ENCODE results near the gene FBRS. TPM values are rescaled to one million over a fixed set of nuclear protein-coding genes. Genes with fewer than 3 reads are reported as not detected.
A peak's percentile ranks its signal among the peaks of the same experiment; 100 is the strongest.

The FBRS gene
- total RNA-seq: 100 TPM

- H3K4me3 ChIP-seq (ENCODE audit: low read length): peak within 1 kb of the TSS; percentile 93
- H3K9me3 ChIP-seq (ENCODE audit: low read depth, low read length): no peaks in the 10 kb centered on the region
- no peaks in the 10 kb centered on the region for H3K27me3 ChIP-seq (ENCODE audit: insufficient read depth, low read length)
- peaks cover 48% of the 10 kb centered on the region for H3K4me1 ChIP-seq (ENCODE audit: insufficient read depth, low read length)
Observed at GRCh38 chr16:30657866-30658730, at the start of gene FBRS. Gene FBRS, plus strand, starts transcription at chr16:30658431. Its CDS starts 1,088 bp downstream, at chr16:30659519.

DNA sequence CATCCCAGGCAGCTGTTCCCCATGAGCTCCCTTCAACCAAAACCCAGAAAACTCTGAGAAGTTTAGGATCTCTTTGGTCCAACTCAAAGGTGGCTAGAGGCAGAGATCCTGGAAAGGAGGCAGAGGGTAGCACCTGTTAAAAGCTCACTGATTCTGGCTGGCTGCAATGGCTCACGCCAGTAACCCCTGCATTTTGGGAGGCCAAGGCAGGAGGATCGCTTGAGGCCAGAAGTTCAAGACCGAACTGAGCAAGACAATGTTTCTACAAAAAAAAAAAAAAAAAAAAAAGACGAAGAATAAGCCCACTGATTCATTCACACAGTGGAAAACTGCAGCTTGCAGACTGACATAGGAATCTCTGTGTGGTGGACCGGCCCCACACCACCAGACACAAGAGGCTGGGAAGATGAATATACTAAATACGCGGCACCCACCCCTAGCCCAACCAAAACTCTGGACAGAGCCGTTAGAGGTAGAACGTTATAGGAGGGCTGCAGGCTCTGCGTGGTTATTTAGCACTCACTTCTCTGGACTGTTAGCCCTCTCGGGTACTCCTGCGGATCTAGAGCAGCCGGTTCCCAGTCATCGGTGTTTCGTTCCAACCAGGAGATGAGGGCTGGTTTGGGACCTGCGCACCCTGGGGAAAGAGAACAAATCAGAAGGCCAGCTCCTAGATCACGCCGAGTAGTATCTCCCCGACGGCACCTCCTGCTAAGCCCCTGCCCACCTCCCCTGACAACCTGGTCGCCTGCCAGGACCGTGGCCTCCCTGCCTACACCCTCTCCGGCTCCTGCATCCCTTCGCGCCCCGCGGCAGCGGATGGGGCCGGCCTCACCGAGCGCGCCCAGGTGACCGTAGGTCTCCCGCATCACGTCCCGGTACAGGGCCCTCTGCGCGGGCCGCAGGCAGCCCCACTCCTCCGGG lies 49.0 kb upstream of the FBRS start:
- Histone ChIP-seq H3K27me3 (ENCODE audit: insufficient read depth, low read length) (no peaks in the 10 kb centered on the region), H3K4me3 (ENCODE audit: low read length) (peak overlapping the region; percentile 84), H3K9me3 (ENCODE audit: low read depth, low read length) (no peaks in the 10 kb centered on the region), H3K4me1 (ENCODE audit: insufficient read depth, low read length) (peaks cover 46% of the 10 kb centered on the region)

DNA sequence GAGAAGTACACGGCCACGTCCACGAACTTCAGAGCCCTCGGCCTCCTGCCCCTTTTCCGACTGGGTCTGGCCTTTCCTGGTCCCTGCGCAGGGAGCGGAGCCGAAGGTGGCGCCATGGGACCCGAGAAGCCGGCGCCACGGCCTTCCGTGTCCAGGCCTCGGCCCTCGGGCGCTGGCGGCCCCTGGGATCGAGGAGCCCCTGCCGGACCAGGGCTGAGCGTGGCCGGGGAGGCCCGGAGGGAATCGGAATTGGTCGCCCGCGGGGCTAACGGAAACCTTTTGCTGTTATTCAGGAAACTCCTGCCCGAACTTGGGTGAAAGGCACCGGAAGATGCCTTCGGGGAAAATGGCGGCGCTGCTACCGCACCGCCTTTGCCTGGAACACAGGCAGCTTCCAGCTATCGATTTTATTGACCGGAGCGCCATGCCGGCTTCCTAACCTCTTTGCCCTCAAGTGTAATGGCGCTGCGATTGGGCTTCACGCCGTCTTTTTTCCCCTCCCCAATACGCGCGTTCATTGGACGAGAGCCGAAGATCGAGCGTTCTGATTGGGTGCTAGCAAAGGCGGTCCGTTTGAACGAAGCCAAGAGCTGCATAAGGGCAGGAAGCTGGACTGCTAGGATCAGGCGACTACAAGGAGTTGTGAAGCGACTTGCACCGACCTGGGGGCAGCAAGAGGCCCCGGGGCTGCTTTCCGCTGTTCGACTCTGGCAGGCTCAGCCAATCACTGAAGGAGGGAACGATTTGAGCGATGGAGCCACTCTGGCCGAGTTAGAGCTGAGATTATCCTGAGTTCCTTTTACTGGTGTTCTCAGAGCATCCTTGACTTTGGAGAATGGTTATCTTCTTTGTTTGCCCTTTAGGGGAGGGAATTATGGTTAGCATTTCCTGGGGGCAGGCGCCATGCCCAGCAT lies 48.0 kb upstream of the FBRS start, which contains the start of gene ZNF689:
TSS of gene ZNF689 (minus strand) at position 464 of the 914 bp plus-strand sequence. CDS start at position 116, 348 bp downstream.
- no peaks in the 10 kb centered on the region for H3K9me3 ChIP-seq (ENCODE audit: low read depth, low read length)
- peaks cover 40% of the 10 kb centered on the region for H3K4me1 ChIP-seq (ENCODE audit: insufficient read depth, low read length)
- H3K4me3 ChIP-seq (ENCODE audit: low read length): peak within 1 kb of the TSS; percentile 84
- H3K27me3 ChIP-seq (ENCODE audit: insufficient read depth, low read length): no peaks in the 10 kb centered on the region

DNA sequence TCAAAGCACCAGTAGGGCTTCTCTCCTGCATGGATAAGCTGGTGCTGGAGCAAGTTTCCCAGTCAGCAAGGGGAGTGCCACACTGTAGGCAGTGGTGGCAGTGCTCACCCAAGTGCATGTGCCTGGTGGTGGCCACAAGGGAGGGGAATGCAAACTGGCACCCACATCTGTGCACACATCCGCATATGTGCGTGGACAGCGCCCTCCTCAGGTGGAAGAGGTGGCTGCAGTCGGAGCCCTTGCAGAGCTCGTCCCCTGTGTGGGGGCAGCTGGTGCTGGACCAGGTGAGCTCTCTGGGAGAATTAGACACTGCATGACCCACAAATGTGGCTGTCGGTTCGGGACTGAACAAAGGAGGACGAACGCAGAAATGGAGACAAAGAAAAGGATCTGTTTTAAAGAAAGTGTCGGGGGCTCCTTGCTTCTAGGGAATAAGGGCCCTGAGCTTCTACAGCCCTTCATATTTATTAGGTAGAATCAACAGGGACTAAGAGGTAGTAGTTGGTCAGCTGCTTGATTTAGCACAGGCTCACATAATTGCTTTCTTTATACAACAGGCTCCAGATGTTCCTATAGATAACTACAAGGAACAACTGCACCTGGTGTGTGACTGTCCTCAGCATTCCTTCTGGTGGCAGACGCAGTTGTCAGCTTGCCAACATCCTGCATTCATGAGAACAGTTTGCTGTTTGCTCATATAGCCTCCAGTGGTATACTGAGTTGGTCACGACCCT lies 42.7 kb upstream of the FBRS start:
- peaks cover 12% of the 10 kb centered on the region for H3K4me1 ChIP-seq (ENCODE audit: insufficient read depth, low read length)
- no peaks in the 10 kb centered on the region for H3K27me3 ChIP-seq (ENCODE audit: insufficient read depth, low read length)
- H3K9me3 ChIP-seq (ENCODE audit: low read depth, low read length): no peaks in the 10 kb centered on the region
- no peak overlapping the region for H3K4me3 ChIP-seq (ENCODE audit: low read length)

- no peaks in the 10 kb centered on the region for H3K9me3 ChIP-seq (ENCODE audit: low read depth, low read length)
- no peak overlapping the region for H3K4me3 ChIP-seq (ENCODE audit: low read length)
- no peaks in the 10 kb centered on the region for H3K27me3 ChIP-seq (ENCODE audit: insufficient read depth, low read length)
- peaks cover 4% of the 10 kb centered on the region for H3K4me1 ChIP-seq (ENCODE audit: insufficient read depth, low read length)
Observed at GRCh38 chr16:30619202-30619601, 39.0 kb upstream of the FBRS start.

GRCh38 chr16:30619638-30620037 lies 38.6 kb upstream of the FBRS start:
- no peaks in the 10 kb centered on the region for H3K4me1 ChIP-seq (ENCODE audit: insufficient read depth, low read length)
- H3K4me3 ChIP-seq (ENCODE audit: low read length): no peak overlapping the region
- no peaks in the 10 kb centered on the region for H3K27me3 ChIP-seq (ENCODE audit: insufficient read depth, low read length)
- H3K9me3 ChIP-seq (ENCODE audit: low read depth, low read length): no peaks in the 10 kb centered on the region

GRCh38 chr16:30620169-30620568 lies 38.1 kb upstream of the FBRS start:
- no peaks in the 10 kb centered on the region for H3K27me3 ChIP-seq (ENCODE audit: insufficient read depth, low read length)
- no peaks in the 10 kb centered on the region for H3K4me1 ChIP-seq (ENCODE audit: insufficient read depth, low read length)
- no peaks in the 10 kb centered on the region for H3K9me3 ChIP-seq (ENCODE audit: low read depth, low read length)
- no peak overlapping the region for H3K4me3 ChIP-seq (ENCODE audit: low read length)

DNA sequence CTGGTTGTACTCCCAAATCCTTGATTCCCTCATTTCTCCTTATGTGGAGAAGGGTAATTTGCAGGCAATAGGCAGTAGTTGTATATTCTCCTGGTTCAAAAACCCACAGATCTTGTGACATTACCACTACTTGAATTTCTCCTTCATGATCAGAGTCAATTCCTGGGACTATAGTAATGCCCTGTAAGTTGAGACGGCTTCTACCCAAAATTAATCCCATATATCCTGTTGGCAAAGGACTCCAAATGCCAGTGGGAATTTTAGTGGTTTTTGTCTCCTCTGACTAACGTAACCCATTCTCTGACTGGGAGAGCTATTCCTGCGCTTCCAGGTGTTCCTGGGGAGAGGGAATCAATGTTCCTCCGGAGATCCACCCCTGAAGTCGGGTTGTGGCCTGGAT lies 36.5 kb upstream of the FBRS start:
- H3K9me3 ChIP-seq (ENCODE audit: low read depth, low read length): no peaks in the 10 kb centered on the region
- no peaks in the 10 kb centered on the region for H3K27me3 ChIP-seq (ENCODE audit: insufficient read depth, low read length)
- H3K4me3 ChIP-seq (ENCODE audit: low read length): no peak overlapping the region
- H3K4me1 ChIP-seq (ENCODE audit: insufficient read depth, low read length): no peaks in the 10 kb centered on the region

DNA sequence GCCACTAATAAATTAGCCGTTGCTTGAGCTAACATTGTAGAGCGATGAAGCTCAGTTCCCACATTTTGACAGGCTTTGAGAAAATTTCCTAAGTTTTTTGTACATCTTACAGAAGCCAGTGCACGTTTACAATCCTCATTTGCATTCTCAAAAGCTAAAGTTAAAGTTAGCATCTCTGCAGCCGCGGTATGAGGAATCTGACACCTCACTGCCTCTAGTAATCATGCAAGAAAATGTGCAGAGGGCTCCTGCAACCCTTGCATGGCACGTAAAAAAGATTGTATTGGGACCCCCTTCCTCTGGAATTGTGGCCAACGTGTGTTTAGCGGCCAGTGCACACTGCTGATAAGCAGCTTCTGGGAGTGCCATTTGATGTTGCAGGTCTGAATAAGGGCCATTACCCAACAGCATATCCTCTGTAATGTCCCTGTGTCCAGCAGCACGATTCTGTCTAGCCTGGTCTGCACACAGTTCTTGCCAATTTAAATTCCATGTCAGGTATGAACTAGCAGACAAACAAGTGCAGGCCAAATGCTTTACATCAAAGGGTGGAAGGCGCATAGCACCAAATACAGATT lies 35.7 kb upstream of the FBRS start:
- H3K4me3 ChIP-seq (ENCODE audit: low read length): no peak overlapping the region
- no peaks in the 10 kb centered on the region for H3K27me3 ChIP-seq (ENCODE audit: insufficient read depth, low read length)
- H3K4me1 ChIP-seq (ENCODE audit: insufficient read depth, low read length): no peaks in the 10 kb centered on the region
- H3K9me3 ChIP-seq (ENCODE audit: low read depth, low read length): no peaks in the 10 kb centered on the region

DNA sequence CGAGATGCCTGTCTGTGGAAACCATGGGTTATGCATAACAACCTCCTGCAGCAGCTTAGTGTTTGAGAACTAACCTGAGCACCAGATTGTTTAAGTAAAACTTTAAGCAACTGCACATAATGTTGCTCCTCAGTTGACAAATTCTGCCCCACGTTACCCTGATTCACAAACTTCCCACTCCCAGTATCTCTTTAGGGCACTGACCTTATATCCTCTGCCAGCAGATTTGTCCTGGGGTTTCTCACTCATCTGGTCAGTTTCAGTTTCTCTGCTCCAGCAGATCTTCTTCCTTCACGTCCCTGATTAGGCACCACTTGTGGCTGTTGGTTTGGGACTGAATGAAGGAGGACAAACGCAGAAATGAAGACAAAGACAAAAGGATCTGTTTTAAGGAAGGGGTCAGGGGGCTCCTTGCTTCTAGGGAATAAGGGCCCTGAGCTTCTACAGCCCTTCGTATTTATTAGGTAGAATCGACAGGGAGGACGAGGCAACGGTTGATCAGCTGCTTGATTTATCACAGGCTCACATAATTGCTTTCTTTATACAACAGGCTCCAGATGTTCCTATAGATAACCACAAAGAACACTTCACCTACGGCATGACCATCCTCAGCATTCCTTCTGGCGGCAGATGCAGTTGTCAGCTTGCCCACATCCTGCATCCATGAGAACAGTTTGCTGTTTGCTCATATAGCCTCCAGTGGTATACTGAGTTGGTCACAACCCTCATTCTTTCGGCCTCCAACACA lies 34.5 kb upstream of the FBRS start:
- Histone ChIP-seq H3K9me3 (ENCODE audit: low read depth, low read length) (no peaks in the 10 kb centered on the region), H3K4me1 (ENCODE audit: insufficient read depth, low read length) (peaks cover 4% of the 10 kb centered on the region), H3K27me3 (ENCODE audit: insufficient read depth, low read length) (no peaks in the 10 kb centered on the region), H3K4me3 (ENCODE audit: low read length) (no peak overlapping the region)

- peaks cover 7% of the 10 kb centered on the region for H3K4me1 ChIP-seq (ENCODE audit: insufficient read depth, low read length)
- H3K27me3 ChIP-seq (ENCODE audit: insufficient read depth, low read length): no peaks in the 10 kb centered on the region
- no peaks in the 10 kb centered on the region for H3K9me3 ChIP-seq (ENCODE audit: low read depth, low read length)
- no peak overlapping the region for H3K4me3 ChIP-seq (ENCODE audit: low read length)
Observed at GRCh38 chr16:30626236-30626635, 32.0 kb upstream of the FBRS start.

DNA sequence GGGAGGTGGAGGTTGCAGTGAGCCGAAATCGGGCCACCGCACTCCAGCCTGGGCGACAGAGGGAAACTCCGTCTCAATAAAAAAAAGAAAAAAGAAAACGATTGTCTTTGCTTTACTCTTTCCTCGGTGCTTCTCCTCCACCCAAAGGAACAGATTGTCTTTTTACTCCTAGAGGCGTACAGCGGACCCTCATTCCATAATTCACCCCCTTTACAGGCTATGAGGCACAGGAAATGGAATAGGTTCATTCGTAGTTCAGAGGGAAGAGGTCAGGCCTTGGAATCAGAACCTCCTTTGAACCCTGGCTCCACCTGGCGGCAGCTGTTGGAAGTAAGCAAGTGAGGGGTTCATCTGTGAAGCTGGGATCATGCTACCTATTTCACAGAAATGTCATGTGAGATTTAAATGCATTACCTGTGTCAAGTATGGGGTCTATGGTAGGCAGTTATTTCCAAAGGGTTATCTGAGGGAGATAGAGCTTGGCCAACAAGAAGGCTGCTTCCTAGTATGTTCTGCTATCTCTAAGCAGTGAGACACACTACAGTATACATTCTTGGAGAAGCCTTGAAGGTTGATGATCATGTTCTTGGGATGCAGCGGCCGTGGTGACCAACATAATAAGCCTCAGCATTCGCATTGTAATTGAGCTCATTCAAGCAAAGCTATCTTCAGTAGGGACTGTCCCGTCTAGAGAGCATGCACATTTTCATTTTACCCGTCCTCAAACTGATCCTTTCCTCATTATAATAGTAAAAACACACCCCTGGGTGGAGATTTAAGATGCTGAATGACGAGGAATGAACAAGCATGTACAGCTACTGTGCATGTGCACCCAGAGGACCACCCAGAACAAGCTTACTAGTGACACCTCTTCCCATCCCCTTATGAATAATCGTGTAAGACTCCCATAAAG lies 29.3 kb upstream of the FBRS start:
- Histone ChIP-seq H3K4me3 (ENCODE audit: low read length) (peak overlapping the region; percentile 16), H3K9me3 (ENCODE audit: low read depth, low read length) (no peaks in the 10 kb centered on the region), H3K4me1 (ENCODE audit: insufficient read depth, low read length) (peaks cover 14% of the 10 kb centered on the region), H3K27me3 (ENCODE audit: insufficient read depth, low read length) (no peaks in the 10 kb centered on the region)
